Fibroblast of villous mesenchyme (primary cell): ENCODE results near the gene SLC44A1. TPM values are rescaled to one million over a fixed set of nuclear protein-coding genes. Genes with fewer than 3 reads are reported as not detected.

Source experiments
- DNase-seq: peaks from one replicate; pipeline ENCODE4 v3.0.0-alpha.2; 2010; ENCODE audit warnings: low read depth
- H3K4me3 ChIP-seq: 2 replicates; pipeline ENCODE4 v1.5.1; 2011; ENCODE audit warnings: low read depth, mild to moderate bottlenecking, low read length
- CTCF ChIP-seq: IDR thresholded peaks from 2 replicates; pipeline ENCODE4 v1.5.1; 2012; ENCODE audit warnings: low read depth, mild to moderate bottlenecking, low read length; ENCODE audit not compliant: insufficient read depth
- total RNA-seq: library from RNA; depleted of rRNA; stranded (reverse); fragments of >200 nt; gene quantifications from 2 replicates; pipeline ENCODE4 v1.2.3, GENCODE V29; 2012

Gene SLC44A1
- total RNA-seq, 1 donor, result 37.1 TPM

GRCh38 chr9:105475302-105475701 is 230.9 kb downstream of the SLC44A1 start:
- peak; percentile 49 for DNase-seq
- peak; percentile 58 for TF ChIP-seq CTCF
- H3K4me3 ChIP-seq, result no peak overlapping the region

GRCh38 chr9:105479846-105480245 is 235.4 kb downstream of the SLC44A1 start:
- no peak overlapping the region for H3K4me3 ChIP-seq
- TF ChIP-seq CTCF, result no peak
- DNase-seq, result no peak

GRCh38 chr9:105483618-105484017 is 239.2 kb downstream of the SLC44A1 start:
- H3K4me3 ChIP-seq, result no peak overlapping the region
- TF ChIP-seq CTCF, result no peak
- DNase-seq, result no peak

- TF ChIP-seq CTCF, result no peak
- no peak for DNase-seq
- no peak overlapping the region for H3K4me3 ChIP-seq
These were observed 239.8 kb downstream of the SLC44A1 start for GRCh38 chr9:105484226-105484625.

GRCh38 chr9:105485131-105485530 is 240.7 kb downstream of the SLC44A1 start:
- no peak overlapping the region for H3K4me3 ChIP-seq
- DNase-seq, result no peak
- no peak for TF ChIP-seq CTCF

Other genes with a start within 250 kb of the SLC44A1 start
- gene FSD1L, start 203.4 kb downstream of the SLC44A1 start, total RNA-seq, result 5.5 and 5.6 TPM in 2 replicates